ENCODE data around the gene TRMT10C. TPM values are rescaled to one million over a fixed set of nuclear protein-coding genes. Genes with fewer than 3 reads are reported as not detected.

The TRMT10C gene
- total and polyA plus RNA-seq, 9 of the 15 experiments (the other 6 are each of a cell fraction or from before 2014, with no cell fraction given), result 48.6 to 106 (median 63.9) TPM

- TF ChIP-seq, protein P1, sequence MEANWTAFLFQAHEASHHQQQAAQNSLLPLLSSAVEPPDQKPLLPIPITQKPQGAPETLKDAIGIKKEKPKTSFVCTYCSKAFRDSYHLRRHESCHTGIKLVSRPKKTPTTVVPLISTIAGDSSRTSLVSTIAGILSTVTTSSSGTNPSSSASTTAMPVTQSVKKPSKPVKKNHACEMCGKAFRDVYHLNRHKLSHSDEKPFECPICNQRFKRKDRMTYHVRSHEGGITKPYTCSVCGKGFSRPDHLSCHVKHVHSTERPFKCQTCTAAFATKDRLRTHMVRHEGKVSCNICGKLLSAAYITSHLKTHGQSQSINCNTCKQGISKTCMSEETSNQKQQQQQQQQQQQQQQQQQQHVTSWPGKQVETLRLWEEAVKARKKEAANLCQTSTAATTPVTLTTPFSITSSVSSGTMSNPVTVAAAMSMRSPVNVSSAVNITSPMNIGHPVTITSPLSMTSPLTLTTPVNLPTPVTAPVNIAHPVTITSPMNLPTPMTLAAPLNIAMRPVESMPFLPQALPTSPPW (CRISPR knock-in tag; IDR thresholded peaks at IDR 0.05), result peak; percentile 6; the same call in 1 of the 2 replicates
- 0 out of 2 replicates have a peak, but pooled peaks have one; percentile 22 for TF ChIP-seq MGA (IDR thresholded peaks at IDR 0.05)
These were observed 43.2 kb upstream of the TRMT10C start (continued) for GRCh38 chr3:101518421-101518871.
